ENCODE data around the gene L1TD1.

GRCh38 chr1:62234688-62235087 lies 40.0 kb downstream of the L1TD1 start:
- TF ChIP-seq CTCF (IDR thresholded peaks at IDR 0.05; ENCODE audit: low read depth, low read length, poor library complexity, severe bottlenecking) (no peak), EZH2phosphoT487 (IDR thresholded peaks at IDR 0.05; ENCODE audit: borderline replicate concordance, low read length) (no peak)

All from DOHH2 (cell line).